Osteocyte (in vitro differentiated cells): ENCODE measurements around the gene ADI1. TPM values are rescaled to one million over a fixed set of nuclear protein-coding genes. Genes with fewer than 3 reads are reported as not detected.

Source experiments
- DNase-seq: peaks from one replicate; pipeline ENCODE4 v3.0.0; 2021; ENCODE audit warnings: mixed read lengths; ENCODE audit not compliant: unreplicated experiment; ENCODE audit errors: extremely low spot score
- H3K27ac Mint-ChIP-seq: one replicate; pipeline ENCODE4 v1.8.0; 2021; ENCODE audit warnings: mild to moderate bottlenecking, mixed read lengths; ENCODE audit not compliant: unreplicated experiment
- H3K27me3 Mint-ChIP-seq: one replicate; pipeline ENCODE4 v1.8.0; 2021; ENCODE audit warnings: mixed read lengths; ENCODE audit not compliant: unreplicated experiment
- H3K36me3 Mint-ChIP-seq: one replicate; pipeline ENCODE4 v1.8.0; 2021; ENCODE audit warnings: mixed read lengths; ENCODE audit not compliant: unreplicated experiment
- H3K4me1 Mint-ChIP-seq: one replicate; pipeline ENCODE4 v1.8.0; 2021; ENCODE audit warnings: mixed read lengths; ENCODE audit not compliant: unreplicated experiment
- H3K4me3 Mint-ChIP-seq: one replicate; pipeline ENCODE4 v1.8.0; 2021; ENCODE audit warnings: mild to moderate bottlenecking, moderate library complexity, mixed read lengths; ENCODE audit not compliant: unreplicated experiment
- H3K9me3 Mint-ChIP-seq: one replicate; pipeline ENCODE4 v1.8.0; 2021; ENCODE audit warnings: mixed read lengths; ENCODE audit not compliant: unreplicated experiment
- total RNA-seq: library from RNA; stranded (reverse); gene quantifications from 2 replicates; pipeline ENCODE4 v1.2.1, GENCODE V29; 2021
- TF ChIP-seq, protein P1 (sequence below): fragments of 200-600 bp; sonication (generic); IDR thresholded peaks from 2 replicates; pipeline ENCODE4 v1.5.0; 2021; ENCODE audit warnings: antibody characterized with exemption, mild to moderate bottlenecking, moderate library complexity

ADI1 gene
- total RNA-seq, 1 donor from 2014 or later: 54.0 TPM

DNA sequence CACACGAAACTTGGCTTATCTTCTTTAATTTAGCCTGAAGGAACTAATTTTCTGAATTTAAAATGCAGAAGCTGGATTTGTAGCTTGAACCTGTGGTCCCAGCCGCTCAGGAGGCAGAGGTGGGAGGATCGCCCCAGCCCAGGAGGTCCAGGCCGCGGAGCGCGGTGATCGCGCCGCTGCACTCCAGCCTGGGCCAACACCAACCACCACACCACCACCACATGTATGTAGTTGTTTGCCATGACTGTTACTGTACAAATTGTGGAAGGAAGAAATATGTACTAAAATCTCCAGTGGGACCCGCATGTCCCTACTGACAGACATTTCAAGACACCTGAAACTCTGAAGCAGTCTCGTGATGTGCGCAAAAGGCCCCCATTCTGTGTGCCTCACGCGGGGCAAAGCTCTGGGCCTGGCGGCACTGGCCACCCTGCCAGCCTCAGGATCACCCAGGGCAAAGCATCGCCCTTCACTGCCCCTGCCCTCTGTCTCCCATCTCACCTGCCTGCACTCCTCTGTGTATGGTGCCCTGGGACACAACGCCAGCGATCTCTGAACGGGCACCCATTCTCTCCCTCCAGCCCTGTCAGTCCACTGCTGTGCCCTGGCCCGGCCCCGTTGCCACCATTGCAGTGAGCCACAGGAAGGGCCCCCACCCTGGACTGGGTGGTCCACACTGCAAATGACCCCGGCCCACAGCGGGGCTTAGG lies 10.1 kb upstream of the ADI1 start:
- no peaks in the 10 kb centered on the region for H3K9me3 Mint-ChIP-seq
- peaks cover 5% of the 10 kb centered on the region for H3K4me1 Mint-ChIP-seq
- H3K36me3 Mint-ChIP-seq: peaks cover 2% of the 10 kb centered on the region
- no peaks in the 10 kb centered on the region for H3K27me3 Mint-ChIP-seq
- TF ChIP-seq, protein P1, sequence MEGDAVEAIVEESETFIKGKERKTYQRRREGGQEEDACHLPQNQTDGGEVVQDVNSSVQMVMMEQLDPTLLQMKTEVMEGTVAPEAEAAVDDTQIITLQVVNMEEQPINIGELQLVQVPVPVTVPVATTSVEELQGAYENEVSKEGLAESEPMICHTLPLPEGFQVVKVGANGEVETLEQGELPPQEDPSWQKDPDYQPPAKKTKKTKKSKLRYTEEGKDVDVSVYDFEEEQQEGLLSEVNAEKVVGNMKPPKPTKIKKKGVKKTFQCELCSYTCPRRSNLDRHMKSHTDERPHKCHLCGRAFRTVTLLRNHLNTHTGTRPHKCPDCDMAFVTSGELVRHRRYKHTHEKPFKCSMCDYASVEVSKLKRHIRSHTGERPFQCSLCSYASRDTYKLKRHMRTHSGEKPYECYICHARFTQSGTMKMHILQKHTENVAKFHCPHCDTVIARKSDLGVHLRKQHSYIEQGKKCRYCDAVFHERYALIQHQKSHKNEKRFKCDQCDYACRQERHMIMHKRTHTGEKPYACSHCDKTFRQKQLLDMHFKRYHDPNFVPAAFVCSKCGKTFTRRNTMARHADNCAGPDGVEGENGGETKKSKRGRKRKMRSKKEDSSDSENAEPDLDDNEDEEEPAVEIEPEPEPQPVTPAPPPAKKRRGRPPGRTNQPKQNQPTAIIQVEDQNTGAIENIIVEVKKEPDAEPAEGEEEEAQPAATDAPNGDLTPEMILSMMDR: no peak
- peak; percentile 80 for DNase-seq
- no peak overlapping the region for H3K4me3 Mint-ChIP-seq
- H3K27ac Mint-ChIP-seq: no peak overlapping the region

DNA sequence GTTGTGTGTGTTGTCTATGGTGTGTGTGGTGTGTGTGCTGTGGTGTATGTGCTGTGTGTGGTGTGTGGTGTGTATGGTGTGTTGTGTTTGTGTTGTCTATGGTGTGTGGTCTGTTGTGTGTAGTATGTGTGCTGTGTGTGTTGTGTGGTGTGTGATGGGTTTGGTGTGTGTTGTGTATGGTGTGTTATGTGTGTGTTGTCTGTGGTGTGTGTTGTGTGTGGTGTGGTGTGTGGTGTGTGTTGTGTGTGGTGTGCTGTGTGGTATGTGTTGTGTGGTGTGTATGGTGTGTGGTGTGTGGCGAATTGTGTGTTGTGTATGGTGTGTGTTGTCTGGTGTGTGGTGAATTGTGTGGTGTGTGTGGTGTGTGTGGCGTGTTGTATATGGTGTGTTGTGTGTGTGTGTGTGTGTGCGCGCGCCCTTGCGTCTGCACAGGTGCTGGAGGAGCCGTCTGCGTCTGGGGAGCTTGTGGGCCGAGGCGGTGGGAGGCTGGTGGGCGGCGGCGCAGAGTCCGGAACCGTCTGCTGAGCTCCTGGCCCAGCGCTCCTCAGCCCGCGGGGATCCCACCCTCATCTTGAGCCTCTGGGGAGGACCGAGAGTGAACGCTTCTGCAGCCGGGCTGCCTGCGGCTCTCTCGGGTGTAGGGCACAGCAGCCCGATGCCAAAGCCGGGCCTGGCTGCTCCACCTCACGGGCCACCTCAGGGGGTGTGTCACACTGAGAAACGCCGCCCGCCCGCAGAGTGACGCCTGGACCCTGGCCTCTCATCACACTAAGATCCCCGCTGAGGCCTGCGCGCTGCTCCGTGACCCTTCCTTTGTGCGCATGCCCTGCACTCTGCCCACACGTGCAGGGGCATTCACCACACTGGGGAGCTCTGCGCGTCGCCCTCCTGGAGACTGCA lies 8.8 kb upstream of the ADI1 start:
- DNase-seq: peak; percentile 83

DNA sequence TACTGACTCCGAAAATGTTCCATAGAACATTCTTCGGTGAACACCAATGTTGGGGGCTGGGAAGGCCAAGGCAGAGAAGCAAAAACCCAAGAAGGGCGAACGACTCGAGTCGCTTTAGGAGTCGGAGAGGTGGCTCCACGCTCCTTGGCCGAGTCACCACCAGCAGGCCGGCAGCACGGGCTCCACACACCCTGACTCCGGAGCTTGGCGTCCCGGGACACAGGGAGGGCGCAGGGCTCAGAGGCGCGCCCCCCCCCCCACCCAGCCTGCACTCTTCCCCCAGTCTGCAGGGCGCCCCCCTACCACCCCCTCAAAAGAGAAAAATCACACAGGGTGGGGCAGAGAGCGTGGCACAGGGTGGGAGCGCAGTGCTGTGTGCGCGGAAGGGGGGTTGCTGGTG lies 7.5 kb upstream of the ADI1 start:
- H3K4me3 Mint-ChIP-seq: no peak overlapping the region
- DNase-seq: peak; percentile 36
- no peaks in the 10 kb centered on the region for H3K27me3 Mint-ChIP-seq
- peaks cover 12% of the 10 kb centered on the region for H3K4me1 Mint-ChIP-seq
- H3K9me3 Mint-ChIP-seq: no peaks in the 10 kb centered on the region
- no peak overlapping the region for H3K27ac Mint-ChIP-seq
- H3K36me3 Mint-ChIP-seq: peaks cover 2% of the 10 kb centered on the region
- TF ChIP-seq, protein P1: no peak

More for the DNA sequence above, 8.8 kb upstream of the ADI1 start:
- Mint-ChIP-seq H3K4me3 (no peak overlapping the region), H3K36me3 (peaks cover 2% of the 10 kb centered on the region), H3K27ac (no peak overlapping the region), H3K9me3 (no peaks in the 10 kb centered on the region), H3K27me3 (no peaks in the 10 kb centered on the region), H3K4me1 (peaks cover 12% of the 10 kb centered on the region)
- TF ChIP-seq, protein P1: no peak

DNA sequence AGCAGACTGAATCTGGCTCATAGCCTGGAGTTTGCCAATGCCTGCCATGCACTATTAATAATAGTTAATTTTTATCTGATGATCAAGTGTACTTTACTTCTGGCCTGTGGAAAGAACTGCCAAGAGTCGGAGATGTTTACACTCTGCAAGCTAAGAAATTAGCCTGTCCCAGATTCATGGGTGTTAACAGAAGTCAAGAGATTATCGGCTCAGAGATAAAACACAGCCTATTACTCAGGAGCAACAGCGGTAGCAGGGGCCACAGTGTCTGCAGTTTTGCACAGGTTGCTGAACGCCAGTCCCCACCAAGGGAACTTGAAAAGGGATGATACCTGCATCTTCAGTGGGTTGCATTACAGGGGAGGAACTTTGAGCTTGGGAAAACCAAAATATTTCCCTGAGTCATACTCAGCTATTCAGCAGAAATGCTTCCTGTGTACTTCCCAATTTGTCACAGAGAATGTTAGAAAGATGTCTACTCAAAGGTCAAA lies 4.3 kb upstream of the ADI1 start:
- TF ChIP-seq, protein P1: no peak
- Mint-ChIP-seq H3K27me3 (no peaks in the 10 kb centered on the region), H3K4me1 (peaks cover 33% of the 10 kb centered on the region), H3K36me3 (no peaks in the 10 kb centered on the region), H3K4me3 (no peak overlapping the region), H3K27ac (no peak overlapping the region), H3K9me3 (no peaks in the 10 kb centered on the region)
- no peak for DNase-seq

DNA sequence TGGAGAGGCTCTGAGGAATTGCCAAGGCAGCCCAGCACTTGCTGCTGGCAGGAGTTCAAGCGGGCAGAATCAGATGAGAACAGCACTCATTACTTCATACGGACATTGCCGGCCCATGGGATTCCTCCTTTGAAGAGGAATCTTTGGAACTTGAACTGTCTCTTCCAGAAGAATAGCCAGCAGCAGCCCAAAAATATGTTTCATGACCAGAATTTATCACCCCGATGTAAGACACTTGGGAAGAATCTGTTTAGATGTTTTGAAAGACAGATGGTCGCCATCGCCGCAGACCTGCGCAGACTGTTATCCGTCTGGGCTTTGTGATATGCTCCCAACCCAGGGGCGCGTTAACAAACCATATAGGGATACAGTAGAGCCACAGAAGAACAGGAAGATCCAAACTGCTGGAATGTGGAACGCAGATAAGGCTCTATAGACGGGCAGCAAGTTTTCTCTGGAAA lies 3.7 kb upstream of the ADI1 start:
- TF ChIP-seq, protein P1: no peak
- Mint-ChIP-seq H3K27me3 (no peaks in the 10 kb centered on the region), H3K4me1 (peaks cover 34% of the 10 kb centered on the region), H3K27ac (no peak overlapping the region), H3K36me3 (no peaks in the 10 kb centered on the region), H3K9me3 (no peaks in the 10 kb centered on the region), H3K4me3 (no peak overlapping the region)
- no peak for DNase-seq
